Measurements from ENCODE around the gene MRTFB.

MRTFB gene

GRCh38 chr16:14104066-14104465, 32.9 kb downstream of the MRTFB start:
- Histone ChIP-seq H3K36me3 (replicated peaks) (no peaks in the 10 kb centered on the region), H3K27me3 (replicated peaks) (no peaks in the 10 kb centered on the region), H3K27ac (no peak overlapping the region), H3K4me3 (ENCODE audit: low read depth, low read length) (no peak overlapping the region)
- in situ Hi-C loops (cut with HindIII; ENCODE audit: low pct_ligation_motif_present, low sequenced_read_pairs): no loop called here
- TF ChIP-seq CTCF (IDR thresholded peaks at IDR 0.05; ENCODE audit: low read depth, low read length, missing control alignments): no peak
- DNase-seq: no peak

- Histone ChIP-seq H3K4me3 (ENCODE audit: low read depth, low read length) (no peak overlapping the region), H3K27ac (no peak overlapping the region), H3K27me3 (replicated peaks) (no peaks in the 10 kb centered on the region), H3K36me3 (replicated peaks) (no peaks in the 10 kb centered on the region)
- in situ Hi-C loops (cut with HindIII; ENCODE audit: low pct_ligation_motif_present, low sequenced_read_pairs): no loop called here
- DNase-seq: no peak
- TF ChIP-seq CTCF (IDR thresholded peaks at IDR 0.05; ENCODE audit: low read depth, low read length, missing control alignments): no peak
Observed at GRCh38 chr16:14105760-14106375, 34.7 kb downstream of the MRTFB start.

- no peak for TF ChIP-seq CTCF (IDR thresholded peaks at IDR 0.05; ENCODE audit: low read depth, low read length, missing control alignments)
- no peak for DNase-seq
- Histone ChIP-seq H3K4me3 (ENCODE audit: low read depth, low read length) (no peak overlapping the region), H3K27ac (no peak overlapping the region), H3K36me3 (replicated peaks) (no peaks in the 10 kb centered on the region), H3K27me3 (replicated peaks) (no peaks in the 10 kb centered on the region)
- in situ Hi-C loops (cut with HindIII; ENCODE audit: low pct_ligation_motif_present, low sequenced_read_pairs): no loop called here
Observed at GRCh38 chr16:14106457-14106856, 35.3 kb downstream of the MRTFB start.

- no peak for DNase-seq
- TF ChIP-seq CTCF (IDR thresholded peaks at IDR 0.05; ENCODE audit: low read depth, low read length, missing control alignments): no peak
- in situ Hi-C loops (cut with HindIII; ENCODE audit: low pct_ligation_motif_present, low sequenced_read_pairs): no loop called here
- Histone ChIP-seq H3K36me3 (replicated peaks) (no peaks in the 10 kb centered on the region), H3K27me3 (replicated peaks) (no peaks in the 10 kb centered on the region), H3K4me3 (ENCODE audit: low read depth, low read length) (no peak overlapping the region), H3K27ac (no peak overlapping the region)
Observed at GRCh38 chr16:14106961-14107360, 35.8 kb downstream of the MRTFB start.

GRCh38 chr16:14109077-14109775, 38.1 kb downstream of the MRTFB start:
- H3K27me3 ChIP-seq (replicated peaks): no peaks in the 10 kb centered on the region
- H3K36me3 ChIP-seq (replicated peaks): no peaks in the 10 kb centered on the region
- no peak overlapping the region for H3K4me3 ChIP-seq (ENCODE audit: low read depth, low read length)
- no peak overlapping the region for H3K27ac ChIP-seq
- no peak for DNase-seq
- no peak for TF ChIP-seq CTCF (IDR thresholded peaks at IDR 0.05; ENCODE audit: low read depth, low read length, missing control alignments)
- in situ Hi-C loops (cut with HindIII; ENCODE audit: low pct_ligation_motif_present, low sequenced_read_pairs): no loop called here
